Raji (cell line): ENCODE results near the gene NKX2-3.

Experiments
- POLR2A ChIP-seq: IDR thresholded peaks from 2 replicates; pipeline ENCODE4 v1.6.1; 2011; ENCODE audit warnings: low read depth, low read length, control low read depth; ENCODE audit not compliant: insufficient read depth

The NKX2-3 gene

DNA sequence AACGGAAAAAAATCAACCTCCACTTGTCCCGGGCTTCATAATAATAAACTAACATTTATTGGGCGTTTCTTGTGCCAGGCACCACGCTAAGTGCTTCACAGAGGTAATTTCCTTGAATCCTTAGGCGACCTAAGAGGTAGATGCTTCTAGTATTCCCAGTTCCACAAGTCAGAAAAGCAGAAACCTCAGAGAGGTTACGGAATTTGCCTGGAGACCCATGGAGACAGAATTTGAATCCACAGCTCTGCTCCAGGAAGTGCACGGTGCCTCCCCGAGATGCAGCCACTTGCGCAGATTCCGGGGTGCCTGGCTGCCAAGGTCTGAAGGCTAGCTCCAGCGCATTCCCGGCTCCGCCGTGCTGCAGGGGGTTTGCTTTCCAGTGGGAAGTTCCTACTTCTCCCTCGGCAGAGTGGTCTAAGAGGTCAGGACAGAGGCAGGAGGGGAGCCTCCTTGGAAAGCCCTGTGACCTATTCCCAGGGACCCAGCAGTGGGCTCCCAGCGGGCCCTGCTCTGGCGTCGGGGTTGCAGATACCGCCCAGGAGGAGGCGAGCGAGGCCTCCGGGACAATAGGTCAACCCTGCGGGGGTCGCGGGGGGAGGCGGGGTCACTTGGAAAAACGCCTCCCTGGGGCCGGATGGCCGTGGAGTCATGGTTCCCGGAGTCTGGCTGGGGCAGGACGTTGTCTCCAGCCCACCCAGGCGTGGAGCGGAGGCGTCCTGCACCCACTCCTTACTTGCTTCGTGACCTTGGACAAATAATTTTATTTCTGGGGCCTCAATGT, 10.1 kb upstream of the NKX2-3 start:
- TF ChIP-seq POLR2A = no peak

DNA sequence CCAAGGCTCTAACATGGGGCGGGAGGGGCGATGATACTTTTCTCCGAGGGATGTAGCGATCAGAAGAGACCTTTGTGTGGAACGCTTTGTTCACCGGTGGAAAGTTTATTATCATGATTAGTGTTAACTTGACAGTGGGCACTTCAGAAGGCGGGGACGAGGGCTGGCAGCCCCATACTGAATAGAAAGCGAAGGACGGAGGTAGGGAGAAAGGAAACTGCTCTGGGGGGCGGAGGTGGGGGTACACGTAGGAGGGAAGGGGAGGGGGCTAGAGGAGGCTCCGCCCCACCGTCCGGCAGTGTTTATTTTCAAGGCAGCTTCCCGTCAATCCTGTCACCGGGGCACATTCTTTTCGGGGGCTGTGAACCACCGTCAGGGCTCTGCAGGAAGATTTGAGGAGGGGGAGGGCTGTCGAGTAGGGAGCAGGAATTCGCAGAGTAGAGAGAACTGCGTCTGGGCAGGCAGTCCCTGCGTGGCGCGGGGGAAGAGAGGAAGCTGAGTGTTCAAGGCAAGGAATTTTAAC, 9.4 kb upstream of the NKX2-3 start:
- no peak for TF ChIP-seq POLR2A

GRCh38 chr10:99524050-99524666, 8.6 kb upstream of the NKX2-3 start:
- no peak for TF ChIP-seq POLR2A

- no peak for TF ChIP-seq POLR2A
Observed at GRCh38 chr10:99524736-99525380, 7.9 kb upstream of the NKX2-3 start.

GRCh38 chr10:99525897-99526296, 6.8 kb upstream of the NKX2-3 start:
- no peak for TF ChIP-seq POLR2A

DNA sequence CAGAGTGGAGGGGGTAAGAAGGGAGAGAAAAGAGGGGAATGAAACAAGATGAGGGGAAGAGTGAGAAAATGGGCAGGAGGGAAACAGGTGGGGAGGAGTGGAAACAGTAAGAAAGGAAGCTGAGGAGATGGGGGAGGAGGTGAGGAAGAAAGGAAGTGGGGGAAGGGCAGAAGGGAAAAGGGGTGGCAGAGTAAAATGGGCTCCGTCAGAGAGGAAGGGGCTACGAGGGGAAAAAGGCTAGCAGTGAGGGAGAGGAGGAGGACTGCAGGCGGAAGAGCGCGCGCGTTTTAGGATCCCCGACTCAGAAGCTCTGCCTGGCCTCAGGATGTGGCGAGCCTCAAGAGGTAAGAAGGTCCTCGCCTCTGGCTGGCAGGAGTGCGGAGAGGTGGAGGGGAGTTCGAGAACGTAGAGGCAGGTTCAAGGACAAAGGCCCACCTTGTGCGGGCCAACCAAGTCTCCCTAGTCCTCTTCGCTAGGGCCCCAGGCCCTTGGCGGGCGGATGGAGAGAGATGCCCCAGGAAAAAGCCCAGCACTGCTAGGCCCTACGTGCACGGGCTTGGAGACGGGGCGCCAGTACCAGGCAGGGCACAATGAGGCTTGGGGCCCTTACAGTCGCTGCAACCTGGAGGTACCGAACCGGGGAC, 5.8 kb upstream of the NKX2-3 start:
- TF ChIP-seq POLR2A = no peak

DNA sequence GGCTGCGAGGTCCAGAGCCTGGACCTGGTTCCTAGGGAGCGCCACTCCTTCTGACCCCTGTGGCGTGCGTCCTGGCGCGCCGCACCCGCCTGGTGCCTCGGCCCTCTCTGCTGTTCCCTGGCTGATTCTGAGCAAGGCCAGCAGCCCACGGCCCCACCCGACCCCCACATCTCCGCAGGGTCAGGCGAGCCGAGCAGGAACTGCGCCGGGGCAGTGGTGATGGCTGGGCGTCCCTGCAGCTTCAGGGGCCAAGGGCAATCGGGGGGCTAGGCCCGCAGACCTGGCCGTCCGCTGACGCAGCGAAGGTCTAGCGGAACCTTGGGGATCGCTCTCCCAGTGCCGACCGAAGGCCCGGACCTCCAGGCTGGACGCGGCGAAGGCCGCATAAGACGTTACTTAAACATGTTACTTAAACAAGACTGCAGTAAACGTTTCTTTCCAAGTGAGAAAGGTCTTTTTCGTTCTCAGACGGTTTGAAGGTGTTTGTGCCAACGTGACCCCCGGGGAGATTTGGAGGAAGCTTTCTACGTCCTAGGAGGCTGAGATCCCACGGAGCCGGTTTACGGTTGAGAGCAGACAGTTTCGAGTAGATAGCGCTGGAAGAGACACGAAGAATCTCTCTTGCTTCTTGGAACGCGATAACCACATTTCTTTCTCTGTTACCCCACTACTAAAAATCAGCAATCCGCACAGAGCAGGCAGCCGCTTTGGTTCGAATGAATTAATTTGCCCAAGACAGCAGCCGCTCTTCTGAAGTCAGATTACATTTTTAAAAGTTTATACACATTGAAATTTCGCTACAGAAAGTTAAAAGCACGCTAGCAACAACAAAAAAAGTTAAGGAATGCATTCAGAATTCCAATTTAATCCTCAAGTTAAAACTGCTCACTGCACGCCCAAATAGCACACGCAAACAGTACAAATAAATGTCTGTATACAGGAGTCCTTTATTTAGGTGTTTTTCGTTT, 4.9 kb upstream of the NKX2-3 start:
- TF ChIP-seq POLR2A = no peak

DNA sequence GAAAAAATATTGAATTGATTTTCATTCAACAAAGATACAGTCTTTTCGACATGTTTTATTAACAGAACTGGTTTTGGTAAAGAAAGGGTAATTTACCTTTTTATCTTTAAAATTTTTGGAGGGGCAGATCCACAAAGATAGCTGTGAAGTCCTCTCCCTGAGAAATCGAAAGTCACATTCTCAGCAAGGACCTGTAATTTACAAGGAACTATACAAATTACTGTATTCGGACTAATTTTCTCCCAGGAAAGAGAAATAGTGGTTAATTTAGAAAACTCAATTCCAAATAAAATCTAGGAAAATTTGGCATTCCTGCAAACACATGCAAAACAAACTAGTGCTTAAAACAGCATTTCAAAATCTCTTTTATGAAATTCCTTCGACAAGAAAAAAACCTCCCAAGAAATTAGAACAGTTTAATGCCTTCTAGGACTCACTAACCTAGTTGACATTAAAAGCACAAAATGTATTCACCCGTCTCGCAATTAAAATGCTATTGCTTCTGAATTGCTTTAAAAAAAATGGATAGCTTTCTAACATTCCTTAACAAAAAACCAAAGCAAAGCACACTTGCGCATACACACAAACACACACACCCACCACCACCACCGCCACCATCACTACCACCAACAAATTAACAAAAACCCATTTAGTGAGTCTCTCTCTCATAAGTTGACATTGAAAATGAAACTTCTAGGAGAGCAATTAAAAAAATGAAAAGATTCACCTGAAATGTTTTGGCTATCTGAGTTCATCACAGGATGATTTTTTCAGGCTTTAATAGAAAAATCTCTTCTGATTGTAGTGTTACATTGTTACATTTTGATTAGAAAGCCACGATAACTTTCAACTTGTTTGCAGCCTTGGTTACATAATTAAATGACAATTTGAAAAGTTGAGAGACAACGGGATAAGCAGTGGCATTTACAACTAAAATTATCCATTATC, 4.0 kb upstream of the NKX2-3 start:
- TF ChIP-seq POLR2A = no peak

DNA sequence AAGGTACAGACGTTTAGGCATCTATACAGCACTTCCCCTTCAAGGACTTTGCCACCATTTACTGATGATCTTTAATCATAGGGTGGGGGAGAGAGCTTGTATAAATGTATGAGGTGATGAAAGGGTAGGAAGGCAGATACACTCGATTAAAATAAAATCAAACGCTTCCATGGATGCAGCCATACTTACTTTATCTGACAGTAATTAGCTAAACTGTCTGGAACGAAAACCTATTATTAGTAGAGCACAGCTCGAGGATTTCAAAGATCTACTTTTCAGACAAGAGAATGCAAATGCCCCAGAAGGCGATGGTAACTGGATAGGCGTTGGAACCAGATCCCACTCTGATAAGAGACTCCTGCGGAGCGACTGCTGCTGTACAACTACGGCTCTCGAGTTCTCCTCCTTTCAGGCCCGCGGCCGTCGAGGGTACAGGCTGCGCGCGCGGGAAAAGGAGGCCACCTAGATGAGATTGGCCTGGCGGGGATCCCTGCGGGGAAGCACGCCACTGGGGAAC, 3.1 kb upstream of the NKX2-3 start:
- TF ChIP-seq POLR2A = no peak

- TF ChIP-seq POLR2A = no peak
Observed at GRCh38 chr10:99530108-99531025, 2.4 kb upstream of the NKX2-3 start.

GRCh38 chr10:99531026-99531695, 1.6 kb upstream of the NKX2-3 start:
- TF ChIP-seq POLR2A = no peak

DNA sequence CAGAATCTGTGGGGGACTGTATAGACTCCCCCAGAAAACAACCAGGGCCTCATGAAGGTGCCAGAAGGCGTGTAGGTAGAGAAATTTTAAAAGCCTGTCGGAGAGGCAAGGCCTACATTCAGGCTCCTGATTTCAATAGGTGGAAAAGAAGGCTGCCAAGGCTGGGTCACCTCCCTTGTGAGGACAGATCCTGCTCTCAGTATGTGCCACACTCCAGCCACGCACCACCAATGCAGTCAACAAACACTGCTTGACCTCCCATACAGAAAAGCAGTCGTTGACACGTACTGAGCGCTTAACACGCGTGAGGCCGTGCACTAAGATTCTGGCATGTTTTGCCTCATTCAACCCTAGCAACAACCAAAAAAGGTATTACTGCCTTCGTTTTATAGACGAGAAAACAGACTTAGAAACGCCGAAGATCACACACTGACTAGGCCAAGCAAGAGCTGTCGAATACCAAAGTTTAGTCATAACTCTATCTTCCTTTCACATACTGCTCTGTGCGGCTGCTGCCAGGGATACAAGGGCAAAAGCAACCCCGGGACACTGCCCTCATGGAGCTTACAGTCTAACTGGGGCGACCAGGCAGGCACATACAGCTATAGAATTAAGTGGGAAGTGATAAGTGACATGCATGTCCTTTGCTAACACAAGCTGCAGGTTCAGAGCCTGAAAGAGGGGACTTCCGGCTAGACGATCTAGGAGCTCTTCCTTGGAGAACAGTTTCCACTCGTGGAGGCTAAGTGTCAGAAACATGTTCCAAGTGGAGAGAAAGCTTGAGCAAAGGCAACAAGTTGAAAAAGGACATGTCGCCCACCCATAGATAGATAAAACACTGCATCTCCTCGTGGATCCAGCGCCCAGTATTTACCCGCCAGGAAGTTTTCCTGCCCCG, 797 bp upstream of the NKX2-3 start:
- no peak for TF ChIP-seq POLR2A
